H9 (cell line): Measurements from ENCODE around the gene ZNF629. TPM values are rescaled to one million over a fixed set of nuclear protein-coding genes. Genes with fewer than 3 reads are reported as not detected.

Source experiments
- DNase-seq: peaks from one replicate; pipeline ENCODE4 v3.0.0-alpha.2; 2017
- H2AFZ ChIP-seq: one replicate; pipeline ENCODE4 v1.6.1; 2013; ENCODE audit warnings: mild to moderate bottlenecking, low read length, control low read depth, moderate library complexity
- H2AK5ac ChIP-seq: 2 replicates; pipeline ENCODE4 v1.6.1; 2013; ENCODE audit warnings: low read length, control low read depth, mixed read lengths; ENCODE audit not compliant: insufficient read length
- H2BK120ac ChIP-seq: one replicate; pipeline ENCODE4 v1.6.1; 2013; ENCODE audit warnings: low read depth, mild to moderate bottlenecking, low read length, control low read depth, inconsistent platforms; ENCODE audit not compliant: poor library complexity, severe bottlenecking
- H2BK12ac ChIP-seq: 2 replicates; pipeline ENCODE4 v1.6.1; 2013; ENCODE audit warnings: low read length, control low read depth, mixed read lengths, low read depth; ENCODE audit not compliant: insufficient read length
- H2BK15ac ChIP-seq: 2 replicates; pipeline ENCODE4 v1.6.1; 2013; ENCODE audit warnings: low read depth, low read length, control low read depth
- H2BK20ac ChIP-seq: one replicate; pipeline ENCODE4 v1.6.1; 2013; ENCODE audit warnings: low read depth, mild to moderate bottlenecking, low read length, control low read depth, inconsistent platforms; ENCODE audit not compliant: poor library complexity, severe bottlenecking
- H2BK5ac ChIP-seq: 2 replicates; pipeline ENCODE4 v1.6.1; 2013; ENCODE audit warnings: low read length, control low read depth, mixed read lengths; ENCODE audit not compliant: insufficient read length
- H3K14ac ChIP-seq: 2 replicates; pipeline ENCODE4 v1.6.1; 2013; ENCODE audit warnings: low read length, control low read depth; ENCODE audit not compliant: insufficient read depth
- H3K18ac ChIP-seq: 2 replicates; pipeline ENCODE4 v1.6.1; 2013; ENCODE audit warnings: low read depth, mild to moderate bottlenecking, mixed read lengths, low read length, control low read depth; ENCODE audit not compliant: insufficient read length
- H3K23ac ChIP-seq: 2 replicates; pipeline ENCODE4 v1.6.1; 2013; ENCODE audit warnings: low read length, control low read depth, mixed read lengths, low read depth; ENCODE audit not compliant: insufficient read length
- H3K23me2 ChIP-seq: 2 replicates; pipeline ENCODE4 v1.6.1; 2013; ENCODE audit warnings: low read depth, mild to moderate bottlenecking, mixed read lengths, low read length, control low read depth; ENCODE audit not compliant: insufficient read length, poor library complexity, severe bottlenecking
- H3K27ac ChIP-seq: 2 replicates; pipeline ENCODE4 v1.5.1; 2013; ENCODE audit warnings: low read length, control low read depth, mixed read lengths, low read depth; ENCODE audit not compliant: insufficient read length
- H3K27me3 ChIP-seq: 2 replicates; pipeline ENCODE4 v1.6.1; 2013; ENCODE audit warnings: low read length, control low read depth, inconsistent platforms; ENCODE audit not compliant: insufficient read depth
- H3K4ac ChIP-seq: 2 replicates; pipeline ENCODE4 v1.6.1; 2013; ENCODE audit warnings: low read depth, mild to moderate bottlenecking, control low read depth, inconsistent platforms, low read length, moderate library complexity
- H3K4me1 ChIP-seq: 2 replicates; pipeline ENCODE4 v1.6.1; 2013; ENCODE audit warnings: low read length, control low read depth, inconsistent platforms; ENCODE audit not compliant: insufficient read depth
- H3K4me2 ChIP-seq: 2 replicates; pipeline ENCODE4 v1.6.1; 2013; ENCODE audit warnings: low read length, control low read depth, mixed read lengths; ENCODE audit not compliant: insufficient read length, insufficient read depth
- H3K56ac ChIP-seq: 2 replicates; pipeline ENCODE4 v1.6.1; 2013; ENCODE audit warnings: low read depth, mild to moderate bottlenecking, mixed read lengths, low read length, control low read depth; ENCODE audit not compliant: insufficient read length
- H3K79me1 ChIP-seq: 2 replicates; pipeline ENCODE4 v1.6.1; 2013; ENCODE audit warnings: low read depth, mild to moderate bottlenecking, moderate library complexity, low read length, control low read depth, inconsistent platforms; ENCODE audit not compliant: insufficient read depth, poor library complexity, severe bottlenecking
- H3K79me2 ChIP-seq: 2 replicates; pipeline ENCODE4 v1.6.1; 2013; ENCODE audit warnings: low read length, control low read depth, inconsistent platforms; ENCODE audit not compliant: insufficient read depth
- H3K9ac ChIP-seq: 2 replicates; pipeline ENCODE4 v1.6.1; 2013; ENCODE audit warnings: low read length, control low read depth, mixed read lengths; ENCODE audit not compliant: insufficient read length; ENCODE audit errors: extremely low read depth
- H3K9me3 ChIP-seq: one replicate; pipeline ENCODE4 v1.6.1; 2013; ENCODE audit warnings: low read depth, low read length, inconsistent platforms; ENCODE audit not compliant: control insufficient read depth
- H3T11ph ChIP-seq: one replicate; pipeline ENCODE4 v1.6.1; 2013; ENCODE audit warnings: mild to moderate bottlenecking, low read length, control low read depth, inconsistent platforms
- H4K20me1 ChIP-seq: one replicate; pipeline ENCODE4 v1.6.1; 2013; ENCODE audit not compliant: control insufficient read depth, insufficient read length, insufficient read depth
- H4K5ac ChIP-seq: 2 replicates; pipeline ENCODE4 v1.6.1; 2013; ENCODE audit warnings: low read depth, mild to moderate bottlenecking, mixed read lengths, low read length, control low read depth; ENCODE audit not compliant: insufficient read length
- H4K8ac ChIP-seq: replicated peaks from 2 replicates; pipeline ENCODE4 v1.6.1; 2013; ENCODE audit warnings: low read length, control low read depth, mixed read lengths, low read depth; ENCODE audit not compliant: insufficient read length
- H4K91ac ChIP-seq: 2 replicates; pipeline ENCODE4 v1.6.1; 2013; ENCODE audit warnings: low read depth, mild to moderate bottlenecking, moderate library complexity, mixed read lengths, low read length, control low read depth; ENCODE audit not compliant: insufficient read length
- H3K27ac Mint-ChIP-seq, 3 experiments: 2 replicates in 2 of 3; 3 replicates in 1 of 3; pipeline ENCODE4 v1.8.0; 2020 to 2021; ENCODE audit warnings: mixed read lengths in 3 of 3, mild to moderate bottlenecking in 1 of 3, moderate library complexity in 1 of 3
- H3K27me3 Mint-ChIP-seq: 2 replicates; pipeline ENCODE4 v1.8.0; 2021; ENCODE audit warnings: low read depth, mild to moderate bottlenecking, moderate library complexity, mixed read lengths
- H3K36me3 Mint-ChIP-seq, 3 experiments: 2 replicates in 2 of 3; 3 replicates in 1 of 3; pipeline ENCODE4 v1.8.0; 2020 to 2021; ENCODE audit warnings: low read depth in 3 of 3, mixed read lengths in 3 of 3; ENCODE audit not compliant: insufficient read depth in 1 of 3
- H3K4me1 Mint-ChIP-seq, 2 experiments: 2 replicates each; pipeline ENCODE4 v1.8.0; 2020; ENCODE audit warnings: mixed read lengths in 2 of 2
- H3K4me3 Mint-ChIP-seq, 2 experiments: 2 replicates in 1 of 2; 3 replicates in 1 of 2; pipeline ENCODE4 v1.8.0; 2020 to 2021; ENCODE audit warnings: mild to moderate bottlenecking in 2 of 2, mixed read lengths in 2 of 2, moderate library complexity in 1 of 2
- H3K9me3 Mint-ChIP-seq, 2 experiments: 2 replicates in 1 of 2; 3 replicates in 1 of 2; pipeline ENCODE4 v1.8.0; 2020; ENCODE audit warnings: mild to moderate bottlenecking in 2 of 2, mixed read lengths in 2 of 2, moderate library complexity in 1 of 2
- CTCF ChIP-seq: fragments of 200-600 bp; sonication (generic); conservative IDR thresholded peaks from 3 replicates; pipeline ENCODE4 v1.8.0; 2021; ENCODE audit warnings: antibody characterized with exemption, mild to moderate bottlenecking
- WGBS: extraction: QIAGEN DNeasy Blood & Tissue Kit; methylation state at CpG from one replicate; pipeline ENCODE4 v1.1.7; 2013; ENCODE audit warnings: missing lambda C conversion rate, low lambda C conversion rate, mixed read lengths; ENCODE audit not compliant: insufficient read length; ENCODE audit errors: extremely low coverage; 5-methylcytosine and 5-hydroxymethylcytosine counted together
- total RNA-seq: library from RNA; stranded (reverse); gene quantifications from 2 replicates; pipeline ENCODE4 v1.2.1, GENCODE V29; 2021

The ZNF629 gene
- total RNA-seq, 1 experiment from 2014 or later = 20.0 TPM

- no peaks in the 10 kb centered on the region for H3K4me1 ChIP-seq
- H2AK5ac ChIP-seq = no peak overlapping the region
- H3K4me2 ChIP-seq = peak overlapping the region; percentile 69
- no CpG with 5 or more reads among the region's 7 CpGs for WGBS
- H3K27ac Mint-ChIP-seq = no peak overlapping the region; a peak in 1 of 7 replicates
- H2BK12ac ChIP-seq = no peak overlapping the region
- H3K23ac ChIP-seq = no peak overlapping the region
- H3K9ac ChIP-seq = peak overlapping the region; percentile 75
- H2BK120ac ChIP-seq = no peak overlapping the region
- no peak overlapping the region for H4K5ac ChIP-seq
- H3K27ac ChIP-seq = no peak overlapping the region
- peaks cover 14 to 36% (median 26%) of the 10 kb centered on the region in 3 experiments; a peak in 6 of 7 replicates for H3K36me3 Mint-ChIP-seq
- no peaks in the 10 kb centered on the region for H3K9me3 Mint-ChIP-seq
- peaks cover 1% of the 10 kb centered on the region for H3K27me3 Mint-ChIP-seq
- H4K20me1 ChIP-seq = peaks cover 3% of the 10 kb centered on the region
- H3K4me1 Mint-ChIP-seq = peaks cover 12 to 18% of the 10 kb centered on the region in 2 experiments
- H3K4me3 Mint-ChIP-seq = peak overlapping the region; percentile 85 to 91
- peaks cover 3% of the 10 kb centered on the region; the same call in 1 of the 2 replicates for H3K79me2 ChIP-seq
- DNase-seq = no peak
- H3K23me2 ChIP-seq = peaks cover 12% of the 10 kb centered on the region
- no peak overlapping the region for H2BK5ac ChIP-seq
- no peak overlapping the region for H3K18ac ChIP-seq
- peaks cover 5% of the 10 kb centered on the region for H3K79me1 ChIP-seq
- H3K4ac ChIP-seq = no peak overlapping the region
- no peak overlapping the region for H2BK15ac ChIP-seq
- H2AFZ ChIP-seq = no peak overlapping the region
- no peaks in the 10 kb centered on the region for H3K27me3 ChIP-seq
- no peak for TF ChIP-seq CTCF
- no peaks in the 10 kb centered on the region for H3K9me3 ChIP-seq
- no peak overlapping the region for H3K14ac ChIP-seq
- no peak overlapping the region for H4K8ac ChIP-seq
- H3K56ac ChIP-seq = no peak overlapping the region
- H4K91ac ChIP-seq = no peak overlapping the region
- H3T11ph ChIP-seq = no peak overlapping the region
- no peak overlapping the region for H2BK20ac ChIP-seq
Observed at GRCh38 chr16:30785126-30786106, 1.6 kb downstream of the ZNF629 start.
